Measurements from ENCODE around the gene SMCP.

SMCP gene

GRCh38 chr1:152904688-152905440 is 26.7 kb downstream of the SMCP start:
- Mint-ChIP-seq H3K36me3 (no peaks in the 10 kb centered on the region), H3K4me1 (no peaks in the 10 kb centered on the region), H3K27ac (no peak overlapping the region), H3K27me3 (peaks cover 16% of the 10 kb centered on the region), H3K4me3 (no peak overlapping the region), H3K9me3 (peaks cover under 1% of the 10 kb centered on the region)
- DNase-seq (ENCODE audit: low spot score in 2 of 2): no peak
- ATAC-seq (ENCODE audit: low read depth): no peak

- Mint-ChIP-seq H3K27ac (no peak overlapping the region), H3K4me1 (no peaks in the 10 kb centered on the region), H3K9me3 (peaks cover 2% of the 10 kb centered on the region), H3K4me3 (no peak overlapping the region), H3K27me3 (peaks cover 16% of the 10 kb centered on the region), H3K36me3 (no peaks in the 10 kb centered on the region)
- DNase-seq (ENCODE audit: low spot score in 2 of 2) (no peak), ATAC-seq (ENCODE audit: low read depth) (no peak)
These were observed 28.0 kb downstream of the SMCP start for GRCh38 chr1:152906023-152906565.

DNA sequence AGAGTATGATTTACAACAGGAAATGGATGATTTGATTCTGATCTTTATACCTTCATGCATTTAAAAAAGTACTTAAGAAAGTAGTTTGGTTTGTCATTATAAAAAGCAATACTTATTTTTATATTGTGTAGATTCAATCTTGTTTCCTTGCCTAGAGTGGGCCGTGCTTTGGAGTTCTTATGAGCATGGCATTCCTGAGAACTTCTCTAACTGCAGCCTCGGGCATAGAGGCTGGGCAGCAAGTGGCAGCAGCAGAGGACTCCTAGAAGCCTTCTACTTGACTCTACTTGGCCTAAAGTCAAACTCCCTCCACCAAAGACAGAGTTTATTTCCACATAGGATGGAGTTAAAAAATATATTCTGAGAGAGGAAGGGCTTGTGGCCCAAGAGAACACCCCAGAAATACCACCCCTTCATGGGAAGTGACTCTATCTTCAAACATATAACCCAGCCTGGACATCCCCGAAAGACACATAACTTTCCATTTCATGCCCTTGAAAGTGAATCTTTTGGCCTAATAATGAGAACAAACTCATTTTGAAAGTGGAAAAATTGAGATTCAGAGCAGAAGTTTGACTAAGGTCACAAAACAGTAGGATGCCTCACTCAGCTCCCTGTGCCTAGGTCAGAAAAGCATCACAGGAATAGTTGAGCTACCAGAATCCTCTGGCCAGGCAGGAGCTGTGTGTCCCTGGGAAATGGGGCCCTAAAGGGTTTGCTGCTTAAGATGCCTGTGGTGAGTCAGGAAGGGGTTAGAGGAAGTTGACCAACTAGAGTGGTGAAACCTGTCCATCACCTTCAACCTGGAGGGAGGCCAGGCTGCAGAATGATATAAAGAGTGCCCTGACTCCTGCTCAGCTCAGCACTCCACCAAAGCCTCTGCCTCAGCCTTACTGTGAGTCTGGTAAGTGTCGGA is 29.8 kb downstream of the SMCP start, which contains the start of gene IVL:
TSS of gene IVL (plus strand) at position 861 of the 916 bp plus-strand sequence. CDS start 1,252 bp downstream, outside the sequence.
- Mint-ChIP-seq H3K4me3 (no peak within 1 kb of the TSS), H3K9me3 (peaks cover 4% of the 10 kb centered on the region), H3K27me3 (peaks cover 18% of the 10 kb centered on the region), H3K27ac (no peak within 1 kb of the TSS), H3K4me1 (no peaks in the 10 kb centered on the region), H3K36me3 (no peaks in the 10 kb centered on the region)
- DNase-seq (ENCODE audit: low spot score in 2 of 2) (no peak), ATAC-seq (ENCODE audit: low read depth) (no peak)

DNA sequence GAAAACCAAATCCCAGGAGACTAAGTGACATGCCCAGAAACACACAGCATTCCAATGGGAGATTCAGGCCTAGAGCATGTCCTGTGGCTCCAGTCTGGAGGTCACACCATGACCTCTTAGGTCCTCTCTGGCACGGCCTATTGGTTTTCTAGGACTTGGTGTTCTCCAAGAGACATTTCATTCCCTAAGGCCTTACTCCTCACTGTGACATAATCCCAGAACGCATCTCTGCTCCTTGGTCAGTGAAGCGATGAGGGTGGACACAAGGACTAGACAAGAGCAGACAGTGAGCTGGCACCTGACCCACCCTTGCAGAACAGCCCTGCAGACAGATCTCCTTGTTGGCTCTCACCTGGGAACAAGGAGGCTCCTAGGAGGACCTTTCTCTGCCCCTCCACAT is 31.1 kb downstream of the SMCP start:
- ATAC-seq (ENCODE audit: low read depth) (no peak), DNase-seq (ENCODE audit: low spot score in 2 of 2) (no peak)
- Mint-ChIP-seq H3K36me3 (no peaks in the 10 kb centered on the region), H3K4me1 (no peaks in the 10 kb centered on the region), H3K4me3 (no peak overlapping the region), H3K27me3 (peaks cover 16% of the 10 kb centered on the region), H3K9me3 (peaks cover 4% of the 10 kb centered on the region), H3K27ac (no peak overlapping the region)

GRCh38 chr1:152912471-152912870 is 34.3 kb downstream of the SMCP start:
- Mint-ChIP-seq H3K4me3 (no peak overlapping the region), H3K27me3 (peaks cover 11% of the 10 kb centered on the region), H3K27ac (no peak overlapping the region), H3K9me3 (peaks cover 6% of the 10 kb centered on the region), H3K36me3 (no peaks in the 10 kb centered on the region), H3K4me1 (no peaks in the 10 kb centered on the region)
- ATAC-seq (ENCODE audit: low read depth) (no peak), DNase-seq (ENCODE audit: low spot score in 2 of 2) (no peak)

- Mint-ChIP-seq H3K27ac (no peak overlapping the region), H3K27me3 (peaks cover 11% of the 10 kb centered on the region), H3K4me1 (no peaks in the 10 kb centered on the region), H3K36me3 (no peaks in the 10 kb centered on the region), H3K9me3 (peaks cover 6% of the 10 kb centered on the region), H3K4me3 (no peak overlapping the region)
- no peak for ATAC-seq (ENCODE audit: low read depth)
- DNase-seq (ENCODE audit: low spot score in 2 of 2): no peak
These were observed 34.8 kb downstream of the SMCP start for GRCh38 chr1:152912900-152913299.

GRCh38 chr1:152917794-152918193 is 39.7 kb downstream of the SMCP start:
- Mint-ChIP-seq H3K4me3 (no peak overlapping the region), H3K27me3 (peaks cover 10% of the 10 kb centered on the region), H3K36me3 (peaks cover 2% of the 10 kb centered on the region), H3K27ac (no peak overlapping the region), H3K4me1 (no peaks in the 10 kb centered on the region), H3K9me3 (peaks cover 8% of the 10 kb centered on the region)
- ATAC-seq (ENCODE audit: low read depth) (no peak), DNase-seq (ENCODE audit: low spot score in 2 of 2) (no peak)

- Mint-ChIP-seq H3K9me3 (peaks cover 6% of the 10 kb centered on the region), H3K27me3 (peaks cover 8% of the 10 kb centered on the region), H3K4me1 (no peaks in the 10 kb centered on the region), H3K27ac (no peak overlapping the region), H3K36me3 (peaks cover 2% of the 10 kb centered on the region), H3K4me3 (no peak overlapping the region)
- DNase-seq (ENCODE audit: low spot score in 2 of 2) (no peak), ATAC-seq (ENCODE audit: low read depth) (no peak)
These were observed 40.9 kb downstream of the SMCP start for GRCh38 chr1:152919071-152919470.

DNA sequence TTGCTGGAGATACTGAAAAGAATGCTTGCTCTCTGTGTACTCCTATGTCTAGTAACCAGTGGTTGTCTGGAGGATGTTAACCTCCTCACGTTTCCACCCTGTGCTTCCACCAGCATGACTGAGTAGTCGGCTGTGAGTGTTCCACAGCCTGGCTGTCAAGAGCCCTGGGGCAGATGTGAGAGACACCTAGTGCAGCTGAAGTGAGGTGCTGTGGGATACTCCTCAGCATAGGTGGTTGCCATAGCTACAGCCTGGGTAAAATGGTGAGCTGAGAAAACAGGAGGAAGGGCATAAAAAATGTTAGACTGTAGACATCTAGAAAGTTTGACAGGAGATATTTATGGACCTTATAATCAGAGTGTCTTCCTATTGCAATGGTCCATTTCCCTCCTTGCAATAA is 46.1 kb downstream of the SMCP start:
- Mint-ChIP-seq H3K27ac (no peak overlapping the region), H3K4me3 (no peak overlapping the region), H3K9me3 (peaks cover 3% of the 10 kb centered on the region), H3K27me3 (peaks cover 10% of the 10 kb centered on the region), H3K36me3 (no peaks in the 10 kb centered on the region), H3K4me1 (no peaks in the 10 kb centered on the region)
- ATAC-seq (ENCODE audit: low read depth) (no peak), DNase-seq (ENCODE audit: low spot score in 2 of 2) (no peak)

GRCh38 chr1:152926091-152926490 is 48.0 kb downstream of the SMCP start:
- Mint-ChIP-seq H3K36me3 (no peaks in the 10 kb centered on the region), H3K4me3 (no peak overlapping the region), H3K9me3 (peaks cover 2% of the 10 kb centered on the region), H3K27ac (no peak overlapping the region), H3K4me1 (no peaks in the 10 kb centered on the region), H3K27me3 (peaks cover 10% of the 10 kb centered on the region)
- ATAC-seq (ENCODE audit: low read depth) (no peak), DNase-seq (ENCODE audit: low spot score in 2 of 2) (no peak)

- no peaks in the 10 kb centered on the region for H3K4me1 Mint-ChIP-seq
- no peak overlapping the region for H3K27ac Mint-ChIP-seq
- peaks cover 2% of the 10 kb centered on the region for H3K9me3 Mint-ChIP-seq
- ATAC-seq (ENCODE audit: low read depth) (no peak), DNase-seq (ENCODE audit: low spot score in 2 of 2) (no peak)
- peaks cover 8% of the 10 kb centered on the region for H3K27me3 Mint-ChIP-seq
- H3K36me3 Mint-ChIP-seq: no peaks in the 10 kb centered on the region
- H3K4me3 Mint-ChIP-seq: no peak overlapping the region
These were observed 50.5 kb downstream of the SMCP start for GRCh38 chr1:152928671-152929070.

DNA sequence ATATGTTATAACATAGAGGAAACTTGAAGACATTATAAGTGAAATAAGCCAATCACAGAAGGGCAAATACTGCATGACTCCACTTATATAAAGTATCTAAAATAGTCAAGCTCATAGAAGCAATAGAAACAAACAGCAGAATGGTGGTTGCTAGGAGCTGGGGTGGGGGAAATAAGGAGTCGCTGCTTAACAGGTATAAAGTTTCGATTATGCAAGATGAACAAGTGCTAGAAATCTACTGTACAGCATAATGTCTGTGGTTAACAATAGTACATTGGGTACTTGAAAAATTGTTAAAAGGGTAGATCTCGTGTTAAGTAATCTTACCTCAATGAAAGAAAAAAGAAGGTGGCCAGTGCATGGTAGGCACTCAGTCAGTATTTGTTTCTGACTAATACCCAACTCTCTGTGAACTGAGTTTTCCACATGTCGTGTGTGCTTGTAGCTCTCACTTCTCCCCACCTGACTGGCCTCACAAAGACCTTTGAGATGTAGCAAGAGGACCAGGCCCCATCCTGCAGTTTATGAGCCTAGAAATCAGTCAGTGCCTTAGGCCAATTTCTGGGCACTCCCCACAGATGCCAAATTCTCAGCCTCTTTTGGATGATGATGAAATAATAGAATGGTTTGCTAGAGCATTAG is 54.2 kb downstream of the SMCP start:
- no peak for ATAC-seq (ENCODE audit: low read depth)
- no peak overlapping the region for H3K27ac Mint-ChIP-seq
- H3K4me1 Mint-ChIP-seq: no peaks in the 10 kb centered on the region
- H3K4me3 Mint-ChIP-seq: no peak overlapping the region
- H3K9me3 Mint-ChIP-seq: peaks cover 2% of the 10 kb centered on the region
- no peaks in the 10 kb centered on the region for H3K36me3 Mint-ChIP-seq
- H3K27me3 Mint-ChIP-seq: peaks cover 6% of the 10 kb centered on the region
- DNase-seq (ENCODE audit: low spot score in 2 of 2): no peak

DNA sequence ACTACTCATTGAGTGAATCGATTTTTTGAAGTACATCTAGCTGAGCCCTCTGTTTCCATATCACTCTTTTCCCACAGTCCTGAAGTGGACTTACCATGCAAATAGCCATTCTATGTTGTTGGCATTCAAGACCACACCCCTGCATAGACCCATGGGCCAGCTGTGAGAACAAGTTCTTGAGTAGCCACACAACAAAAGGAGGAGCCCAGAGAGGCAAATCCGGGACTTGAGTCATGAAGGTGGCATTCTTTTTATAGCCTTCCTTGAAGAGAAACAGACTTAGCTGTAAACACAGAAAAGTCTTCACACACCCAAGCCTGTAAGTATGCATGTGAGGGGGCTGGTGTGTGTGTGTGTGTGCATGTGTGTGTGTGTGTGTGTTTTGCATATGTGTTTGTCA is 55.1 kb downstream of the SMCP start:
- H3K27ac Mint-ChIP-seq: no peak overlapping the region
- peaks cover 2% of the 10 kb centered on the region for H3K9me3 Mint-ChIP-seq
- no peak for ATAC-seq (ENCODE audit: low read depth)
- no peaks in the 10 kb centered on the region for H3K4me1 Mint-ChIP-seq
- H3K27me3 Mint-ChIP-seq: peaks cover 6% of the 10 kb centered on the region
- DNase-seq (ENCODE audit: low spot score in 2 of 2): no peak
- no peak overlapping the region for H3K4me3 Mint-ChIP-seq
- H3K36me3 Mint-ChIP-seq: no peaks in the 10 kb centered on the region

Data from memory B cell (primary cell).